CD4-positive, alpha-beta T cell treated with Interleukin-6 for 4 hours (primary cell): ENCODE data around the gene RPS6KA3.
A peak's percentile ranks its signal among the peaks of the same experiment; 100 is the strongest.
"Not testable (repeated sequence)": the region's sequence is repeated elsewhere in the genome, so short reads cannot be mapped to it uniquely, and the experiment has no call there.

Source experiments
- DNase-seq: peaks from one replicate; pipeline ENCODE4 v3.0.0-alpha.2; 2020; ENCODE audit warnings: mixed read lengths

The RPS6KA3 gene

DNA sequence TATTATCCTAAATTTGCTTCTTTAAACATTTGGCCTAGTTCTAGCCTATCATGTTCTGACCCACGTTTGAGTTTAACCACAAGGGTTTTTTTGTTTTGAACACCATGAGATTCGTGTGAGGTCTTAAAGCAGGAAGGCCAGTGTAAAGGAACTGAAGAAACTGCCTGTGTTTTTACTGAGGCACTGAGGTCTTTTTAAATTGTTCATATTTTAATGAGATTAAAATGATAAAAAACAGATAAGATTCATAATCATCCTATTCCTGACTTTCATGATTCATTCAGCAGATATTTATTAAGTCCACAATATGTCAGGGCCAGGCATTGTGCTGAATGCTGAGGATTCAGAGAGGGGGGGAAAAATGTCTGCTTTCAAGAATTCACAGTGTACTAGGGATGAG is 3.2 kb downstream of the RPS6KA3 start:
- DNase-seq = no peak

DNA sequence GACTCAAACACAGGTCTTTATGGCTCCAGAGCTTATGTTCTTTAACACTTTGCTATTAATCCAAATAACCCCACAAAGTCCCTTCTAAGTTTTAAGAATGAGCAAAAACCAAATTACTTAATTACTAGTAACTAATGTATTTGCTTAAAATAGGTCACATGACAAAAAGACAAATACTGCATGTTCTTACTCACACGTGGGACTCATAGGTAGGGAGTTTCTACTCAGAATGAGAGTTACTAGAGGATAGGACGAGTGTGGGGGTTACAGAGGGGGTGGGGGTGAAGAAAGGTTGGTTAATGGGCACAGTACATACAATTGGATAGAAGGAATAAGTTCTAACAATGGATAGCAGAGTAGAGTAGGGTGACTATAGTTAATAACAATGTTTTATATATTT is 5.8 kb downstream of the RPS6KA3 start:
- no peak for DNase-seq

DNA sequence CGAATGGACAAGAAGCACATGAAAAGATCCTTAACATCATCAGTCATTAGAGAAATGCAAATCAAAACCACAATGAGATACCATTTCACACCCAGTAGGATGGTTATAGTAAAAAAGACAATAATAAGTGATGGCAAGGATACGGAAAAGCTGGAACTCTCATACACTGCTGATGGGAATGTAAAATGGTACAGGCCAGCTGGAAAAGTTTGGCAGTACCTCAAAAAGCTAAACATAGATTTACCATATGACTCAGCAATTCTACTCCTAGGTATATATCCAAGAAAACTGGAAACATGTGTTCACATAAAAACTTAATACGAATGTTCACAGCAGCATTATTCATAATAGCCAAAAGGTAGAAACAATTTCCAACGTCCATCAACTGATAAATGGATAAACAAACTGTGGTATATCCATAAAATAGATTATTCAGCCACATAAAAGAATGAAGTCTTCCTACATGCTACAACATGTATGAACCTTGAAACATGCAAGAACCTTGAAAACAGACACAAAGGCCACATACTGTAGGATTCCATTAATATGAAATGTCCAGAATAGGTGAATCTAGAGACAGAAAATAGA is 11.9 kb downstream of the RPS6KA3 start:
- no peak for DNase-seq

DNA sequence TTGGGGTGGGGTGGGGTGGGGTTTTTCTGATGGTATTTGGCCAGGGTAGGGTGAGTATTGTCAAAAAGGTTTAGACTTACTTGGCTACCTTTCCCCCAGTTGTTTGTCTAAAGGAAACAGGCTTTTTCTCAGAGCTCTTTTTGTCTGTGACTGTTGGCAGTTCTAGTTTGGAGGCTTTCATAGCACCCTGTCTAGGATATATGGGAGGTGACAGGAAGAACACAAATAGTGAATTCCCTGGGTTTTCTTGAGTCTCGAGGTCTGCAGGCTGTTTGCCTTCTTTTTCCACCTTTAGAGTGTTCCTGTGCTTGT is 13.5 kb downstream of the RPS6KA3 start:
- DNase-seq = no peak

DNA sequence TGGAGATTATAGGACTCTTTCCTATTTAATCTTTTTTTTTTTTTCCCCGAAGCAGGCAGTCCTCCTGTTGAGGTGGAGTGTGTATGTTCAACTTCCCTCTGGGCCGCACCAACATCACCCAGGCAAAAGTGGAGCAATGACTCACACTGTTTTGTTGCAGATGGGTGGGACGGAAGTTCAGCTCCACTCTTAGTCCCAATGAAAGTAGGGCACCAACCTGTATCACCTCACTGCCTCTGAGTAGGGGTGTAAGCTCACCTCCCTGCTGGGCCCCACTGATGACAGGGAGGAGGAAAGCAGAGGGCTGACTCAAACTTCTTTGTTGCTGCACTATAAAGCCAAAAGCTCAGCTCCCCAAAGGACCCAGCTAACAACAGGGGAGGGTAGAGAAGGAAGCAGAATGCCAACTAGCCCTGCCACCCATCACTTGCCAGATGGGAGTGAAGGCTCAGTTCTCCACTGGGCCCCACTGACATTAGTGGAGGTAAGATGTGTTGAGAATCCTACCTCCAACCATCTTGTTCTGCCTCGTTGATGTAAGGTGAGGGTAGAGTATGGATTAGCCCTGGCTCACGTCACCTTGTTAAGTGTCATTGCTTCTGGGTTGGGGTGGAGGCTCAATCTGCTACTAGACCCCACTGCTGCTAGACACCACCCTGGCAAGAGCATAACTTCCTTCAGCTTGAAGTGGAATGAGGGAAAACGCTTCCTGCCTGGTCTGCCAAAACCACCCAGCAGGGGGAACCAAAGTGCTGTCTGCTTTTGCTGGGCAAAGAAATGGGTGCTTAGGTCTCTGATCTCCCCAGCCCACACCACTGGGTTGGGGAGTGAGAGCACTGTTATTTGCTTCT is 14.1 kb downstream of the RPS6KA3 start:
- peak; percentile 79 for DNase-seq

DNA sequence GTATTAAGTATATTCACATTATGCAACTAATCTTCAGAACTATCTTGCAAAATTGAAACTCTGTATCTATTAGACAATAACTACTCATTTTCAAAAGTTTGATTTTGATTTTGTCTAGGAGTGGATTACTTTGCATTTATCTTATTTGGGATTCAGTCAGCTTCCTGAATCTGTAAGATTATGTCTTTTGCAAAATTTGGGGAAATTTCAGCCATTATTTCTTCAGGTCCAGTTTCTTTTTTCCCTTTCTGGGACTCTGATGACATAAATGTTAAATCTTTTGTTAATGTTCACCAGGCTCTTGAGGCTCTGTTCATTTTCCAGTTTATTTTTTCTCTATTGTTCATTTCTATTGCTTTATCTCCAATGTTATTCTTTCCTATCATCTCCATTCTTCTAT is 15.0 kb downstream of the RPS6KA3 start:
- no peak for DNase-seq

DNA sequence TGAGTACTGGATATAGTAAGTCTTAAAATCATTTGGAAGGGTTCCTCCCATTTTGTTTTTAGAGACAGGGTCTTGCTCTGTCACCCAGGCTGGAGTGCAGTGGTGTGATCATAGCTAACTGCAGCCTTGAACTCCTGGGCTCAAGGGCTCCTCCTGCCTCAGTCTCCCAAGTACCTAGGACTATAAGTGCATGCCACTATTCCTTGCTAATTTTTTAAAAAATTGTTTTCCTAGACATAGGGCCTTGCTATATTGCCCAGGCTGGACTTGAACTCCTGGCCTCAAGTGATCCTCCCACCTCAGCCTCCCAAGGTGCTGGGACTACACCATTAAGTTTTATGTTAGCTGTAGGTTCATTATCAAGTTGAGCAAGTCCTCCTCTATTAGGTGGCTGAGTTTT is 16.6 kb downstream of the RPS6KA3 start:
- not testable (repeated sequence) for DNase-seq

DNA sequence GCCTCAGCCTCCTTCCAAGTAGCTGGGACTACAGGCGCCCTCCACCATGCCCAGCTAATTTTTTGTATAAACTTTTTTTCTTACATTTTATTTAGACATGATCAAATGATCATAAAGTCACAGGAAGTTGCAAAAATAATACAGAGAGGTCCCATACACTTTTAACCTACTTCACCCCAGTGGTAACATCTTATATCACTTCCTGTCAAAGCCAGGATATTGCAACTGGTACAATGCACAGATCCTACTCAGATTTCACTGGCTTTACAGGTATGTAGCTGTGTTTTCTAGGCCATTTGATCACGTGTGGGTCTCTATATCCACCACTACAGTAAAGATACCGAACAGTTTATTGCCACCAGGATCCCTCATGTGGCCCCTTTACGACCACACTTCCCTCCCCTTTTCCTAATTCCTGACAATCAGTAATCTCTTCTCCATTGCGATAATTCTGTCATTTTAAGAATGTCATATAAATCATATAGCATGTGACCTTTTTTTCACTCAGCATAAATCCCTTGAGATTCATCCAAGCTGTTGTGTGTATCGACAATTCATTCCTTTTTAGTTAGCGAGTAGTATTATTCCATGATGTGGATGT is 18.0 kb downstream of the RPS6KA3 start:
- no peak for DNase-seq

DNA sequence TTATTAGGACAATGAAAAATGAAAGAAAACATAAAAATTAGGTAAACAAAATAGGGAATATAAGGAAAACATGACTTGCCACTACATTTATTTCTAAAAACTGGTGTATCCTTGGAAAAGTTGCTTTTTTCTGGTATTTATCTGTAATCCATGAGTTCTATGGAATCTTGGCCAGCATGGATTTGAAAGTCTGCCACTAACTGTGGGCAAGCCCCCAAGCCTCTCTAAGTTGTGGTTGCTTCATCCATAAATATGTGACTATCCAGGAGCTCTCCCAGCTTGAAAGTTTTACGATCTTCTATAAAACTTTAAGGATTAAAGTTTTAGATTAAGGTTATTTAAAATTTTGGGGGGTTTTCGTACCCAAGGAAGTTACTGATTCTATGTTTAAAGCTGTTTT is 21.8 kb downstream of the RPS6KA3 start:
- no peak for DNase-seq

DNA sequence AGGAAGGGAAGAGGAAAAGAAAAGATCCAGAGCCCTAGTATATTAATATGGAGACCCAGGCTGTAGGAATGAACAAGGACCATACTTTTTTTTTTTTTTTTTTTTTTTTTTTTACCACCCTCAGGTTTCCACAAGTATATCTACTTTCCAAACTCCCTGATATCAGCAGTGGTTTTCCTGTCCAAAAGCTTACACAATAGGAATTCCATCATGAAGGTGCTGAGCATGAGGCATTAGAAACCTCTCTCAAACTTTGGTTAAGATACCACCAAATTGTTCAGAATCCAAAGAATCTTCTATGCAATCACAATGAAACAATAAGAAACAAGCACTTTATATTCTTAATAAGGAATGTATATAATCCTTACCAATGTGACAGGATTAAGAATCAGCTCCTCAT is 26.5 kb downstream of the RPS6KA3 start:
- DNase-seq = no peak

DNA sequence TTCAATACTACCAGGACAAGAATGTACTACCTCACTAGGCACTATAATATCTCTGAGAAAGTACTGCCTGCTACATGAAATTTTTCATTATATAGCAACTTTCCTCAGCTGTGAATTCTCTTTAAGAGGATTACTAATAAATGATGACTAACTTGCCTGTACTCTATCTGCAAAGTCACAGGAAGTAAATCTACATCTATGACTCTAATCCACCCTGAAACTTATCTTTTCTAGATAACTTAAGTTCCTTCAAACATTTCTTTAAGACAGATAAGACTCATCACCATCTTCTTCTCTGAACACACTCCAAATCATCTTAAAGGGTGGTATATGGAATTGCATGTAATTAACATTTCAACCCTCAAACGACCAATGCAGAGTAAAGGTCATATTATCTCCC is 28.8 kb downstream of the RPS6KA3 start:
- no peak for DNase-seq

DNA sequence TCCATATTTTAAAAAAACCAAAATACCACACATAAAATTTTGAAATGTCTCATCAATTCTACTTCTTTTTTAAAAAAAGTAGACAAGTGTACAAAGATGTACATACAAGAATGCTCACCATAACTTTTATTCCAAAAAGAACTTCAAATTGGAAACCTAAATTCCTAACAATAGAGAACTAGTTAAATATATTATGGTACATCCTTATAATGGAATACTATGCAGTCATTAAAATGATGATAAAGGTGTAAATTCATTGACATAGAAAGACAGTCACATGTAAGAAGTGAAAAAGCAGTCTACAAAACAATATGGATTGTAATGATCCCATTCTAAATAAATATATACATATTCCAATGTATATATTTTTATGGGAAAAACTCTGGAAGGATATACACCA is 31.0 kb downstream of the RPS6KA3 start:
- DNase-seq = no peak

DNA sequence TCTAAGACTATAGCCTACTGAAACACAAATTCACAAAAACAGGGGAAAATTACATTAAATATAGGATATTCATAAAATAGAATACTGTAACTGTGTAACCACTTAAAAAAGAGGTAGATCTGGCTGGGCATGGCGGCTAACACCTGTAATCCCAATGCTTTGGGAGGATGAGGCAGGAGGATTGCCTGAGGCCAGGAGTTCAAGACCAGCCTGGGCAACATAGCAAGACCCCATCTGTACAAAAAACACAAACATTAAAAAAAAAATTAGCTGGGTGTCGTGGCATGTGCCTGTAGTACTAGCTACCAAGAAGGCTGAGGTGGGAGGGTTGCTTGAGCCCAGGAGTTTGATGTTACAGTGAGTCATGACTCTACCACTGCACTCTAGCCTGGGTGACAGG is 33.4 kb downstream of the RPS6KA3 start:
- no peak for DNase-seq

DNA sequence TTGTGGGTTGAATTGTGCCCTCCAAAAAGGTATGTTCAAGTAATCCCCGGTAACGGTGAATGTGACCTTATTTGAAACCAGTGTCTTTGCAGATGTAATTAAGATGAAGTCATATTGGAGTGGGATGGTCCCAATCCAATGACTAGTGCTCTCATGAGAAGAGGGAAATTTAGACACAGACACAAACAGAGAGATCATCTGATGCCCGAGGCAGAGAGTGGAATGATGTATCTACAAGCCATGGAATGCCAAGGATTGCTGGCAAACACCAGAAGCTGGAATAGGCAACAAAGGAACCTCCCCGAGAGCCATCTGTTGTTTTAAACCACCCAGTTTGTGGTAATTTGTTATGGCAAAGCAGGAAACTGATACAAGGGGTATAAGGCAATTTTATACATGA is 35.1 kb downstream of the RPS6KA3 start:
- DNase-seq = no peak

DNA sequence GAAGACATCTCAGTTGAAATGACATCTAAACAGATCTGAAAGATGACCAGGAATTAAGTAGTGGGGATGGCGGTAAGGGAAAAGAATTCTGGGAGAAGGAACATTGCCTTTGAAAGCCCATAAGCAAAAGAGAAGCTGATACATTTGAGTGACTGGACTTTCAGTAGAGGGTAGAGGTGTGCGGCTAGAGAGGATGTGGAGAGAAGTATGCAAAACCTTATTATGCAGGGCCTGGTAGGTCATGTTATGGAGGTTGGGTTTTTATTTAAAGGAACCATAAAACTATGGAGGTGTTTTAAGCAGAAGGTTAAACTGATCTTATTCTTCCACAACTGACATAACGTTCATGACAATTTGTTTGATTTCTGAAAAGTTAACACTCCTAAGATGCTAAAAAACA is 36.3 kb downstream of the RPS6KA3 start:
- DNase-seq = no peak

DNA sequence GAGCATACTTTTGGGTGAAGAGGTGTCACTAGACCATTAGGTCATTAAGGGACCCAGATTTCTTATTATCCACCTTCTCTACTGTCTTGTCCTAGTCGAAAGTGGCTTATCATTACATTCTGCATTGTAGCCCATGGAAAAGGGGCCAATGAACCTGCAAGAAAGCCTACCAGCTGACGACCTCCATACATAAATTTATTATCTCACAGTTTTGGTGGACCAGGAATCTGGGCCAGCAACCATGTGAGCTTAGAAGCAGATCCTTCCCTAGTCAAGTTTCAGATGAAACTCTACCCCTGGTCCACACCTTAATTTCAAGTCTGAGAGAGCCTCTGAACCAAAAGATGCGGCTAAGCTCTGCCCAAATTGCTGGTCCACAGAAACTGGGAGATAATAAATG is 37.6 kb downstream of the RPS6KA3 start:
- DNase-seq = no peak

DNA sequence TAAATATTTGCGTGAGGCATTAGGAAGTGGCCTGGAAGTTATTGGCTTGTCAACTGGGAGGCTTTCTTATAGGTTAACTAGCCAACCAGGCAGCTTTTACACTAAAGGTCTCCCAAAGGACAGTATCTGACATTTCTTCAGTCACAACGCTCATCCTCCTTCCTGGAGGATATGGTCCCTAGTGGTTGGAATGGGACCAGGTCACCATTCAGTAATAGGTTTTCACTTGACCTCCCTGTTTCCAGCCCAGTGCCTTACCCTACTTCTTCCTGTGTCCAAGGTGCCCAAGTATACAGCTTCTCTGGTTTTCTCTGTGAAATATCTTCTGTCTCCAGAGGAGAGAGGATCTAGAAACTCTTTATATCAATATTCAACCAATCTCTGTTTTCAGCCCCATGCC is 38.5 kb downstream of the RPS6KA3 start:
- no peak for DNase-seq

DNA sequence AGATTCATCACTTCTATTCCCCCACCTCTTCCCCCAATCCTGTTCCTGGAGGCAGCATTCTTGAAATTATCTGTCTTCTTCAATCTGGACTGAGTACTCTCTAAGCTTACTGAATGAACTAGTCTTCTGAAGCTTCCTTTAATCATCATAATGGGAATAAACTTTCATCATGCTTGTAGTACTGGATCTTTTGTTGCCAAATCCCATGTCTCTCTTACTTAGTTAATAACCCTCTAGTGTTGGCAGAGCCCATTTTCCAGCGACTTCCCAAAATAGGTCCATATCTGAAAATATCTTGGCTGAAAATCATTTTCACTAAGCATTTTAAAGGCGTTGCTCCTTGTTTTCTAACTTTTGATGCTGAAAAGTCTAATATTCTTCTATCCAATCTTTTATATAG is 39.6 kb downstream of the RPS6KA3 start:
- no peak for DNase-seq

DNA sequence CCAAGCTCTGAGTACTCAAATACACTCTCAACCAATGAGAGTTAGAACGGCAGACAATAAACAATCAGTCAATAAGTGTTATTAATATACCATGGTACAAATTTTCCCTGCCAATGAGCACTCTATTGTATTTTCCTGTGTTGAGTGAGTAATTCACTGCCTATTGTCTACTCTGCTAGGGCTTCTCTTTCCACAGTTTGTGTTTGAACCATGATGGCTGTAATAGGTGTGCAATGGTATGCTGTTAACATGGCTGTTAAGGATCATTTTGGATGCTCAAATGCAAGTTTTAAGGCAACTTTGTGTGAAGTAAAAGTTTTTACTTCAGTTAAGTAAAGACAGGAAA is 41.2 kb downstream of the RPS6KA3 start:
- DNase-seq = no peak

DNA sequence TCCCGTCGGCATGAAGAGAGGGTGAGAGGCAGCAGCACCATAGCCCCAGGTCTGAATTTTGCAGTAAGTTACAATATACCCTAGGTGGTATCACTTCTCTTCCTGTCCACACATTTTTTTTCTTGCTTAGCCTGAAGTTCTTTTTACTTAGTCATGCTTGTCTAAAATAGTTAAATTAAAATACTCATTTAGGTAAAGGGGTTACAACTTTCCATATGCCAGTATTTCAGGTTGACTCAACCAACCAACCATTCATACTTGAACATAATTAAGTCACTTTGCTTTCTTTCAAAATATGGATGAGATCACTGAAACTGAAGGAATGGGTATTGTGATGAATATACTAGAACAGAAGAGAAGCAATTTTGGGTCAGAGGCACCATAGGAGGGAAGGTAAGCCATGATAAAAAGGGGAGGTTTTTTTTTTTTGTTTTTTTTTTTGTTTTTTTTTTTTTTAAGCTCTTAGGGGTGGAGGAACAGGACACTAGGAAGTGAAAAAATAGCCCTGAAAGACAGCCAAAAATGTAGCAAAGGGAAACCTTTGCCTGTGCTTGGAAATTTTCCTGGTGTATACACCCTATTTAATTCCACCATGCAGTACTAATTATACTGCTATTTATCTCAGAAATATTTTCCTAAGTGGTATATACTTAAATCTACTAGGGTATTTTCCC is 41.8 kb downstream of the RPS6KA3 start:
- no peak for DNase-seq

DNA sequence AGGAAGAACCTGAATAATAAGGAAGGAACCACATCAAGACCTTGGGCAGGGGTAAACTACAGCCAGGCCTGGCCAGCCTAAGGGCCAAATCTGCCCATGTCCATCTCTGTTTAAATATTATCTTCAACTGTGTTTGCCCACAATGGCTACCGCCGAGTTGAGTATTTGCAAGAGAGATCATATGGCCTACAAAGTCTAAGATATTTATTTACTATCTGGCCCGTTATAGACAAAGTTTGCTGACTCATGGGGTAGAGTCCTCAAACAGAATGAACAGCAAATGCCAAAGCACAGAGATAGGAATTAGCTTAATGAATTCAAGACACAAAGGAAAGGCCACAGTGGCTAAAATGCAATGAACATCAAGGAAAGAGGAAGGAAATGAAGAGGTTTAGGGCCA is 44.8 kb downstream of the RPS6KA3 start:
- no peak for DNase-seq

DNA sequence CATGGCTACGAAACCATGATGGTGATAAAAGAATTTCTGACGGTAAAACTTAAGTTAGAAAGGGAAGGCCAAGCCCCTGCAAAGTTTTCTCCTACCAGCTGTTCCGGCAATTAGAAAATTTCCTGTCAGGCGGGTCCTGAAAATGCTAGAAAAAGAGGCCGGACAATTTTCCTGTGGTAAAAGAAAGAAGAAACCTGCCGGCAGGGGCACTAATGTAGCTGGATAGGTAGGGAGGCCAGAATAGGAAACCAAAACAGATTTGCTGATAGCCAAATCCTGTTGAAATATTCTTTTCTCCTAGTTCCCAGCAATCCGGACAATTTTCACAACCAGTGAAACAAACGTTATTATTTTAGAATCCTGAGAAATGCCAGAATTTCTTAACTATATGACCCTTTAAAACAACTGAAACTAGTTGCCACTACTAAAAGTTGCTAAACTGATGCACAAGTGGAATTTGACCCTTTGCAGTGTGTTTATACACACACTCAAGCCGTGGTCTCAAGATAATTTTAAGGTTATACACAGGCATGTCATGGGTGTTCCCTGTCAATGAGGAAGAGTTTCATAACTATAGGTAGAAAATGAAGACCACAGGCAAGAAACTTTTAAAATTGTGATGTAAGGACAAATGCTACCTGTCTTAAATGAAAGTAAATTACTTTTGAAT is 47.7 kb downstream of the RPS6KA3 start:
- DNase-seq = no peak

DNA sequence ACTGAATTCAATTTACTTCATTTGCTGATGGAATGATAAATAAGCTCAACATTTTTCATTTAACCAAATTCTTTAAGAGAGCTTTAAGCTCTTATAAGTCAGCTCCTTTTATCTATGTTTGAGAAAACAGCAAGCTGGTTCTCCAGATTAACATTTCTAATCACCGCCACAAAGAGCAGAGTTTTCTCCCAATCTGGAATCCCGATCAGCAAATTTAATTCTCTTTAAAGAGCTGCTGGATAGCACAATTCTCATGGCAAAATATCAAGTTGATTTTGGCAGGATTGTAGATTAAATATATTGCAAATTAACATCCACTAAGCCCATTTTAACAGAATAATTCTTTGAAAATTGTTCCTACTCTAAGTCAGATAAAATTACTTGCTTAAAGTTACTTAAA is 48.8 kb downstream of the RPS6KA3 start:
- no peak for DNase-seq

DNA sequence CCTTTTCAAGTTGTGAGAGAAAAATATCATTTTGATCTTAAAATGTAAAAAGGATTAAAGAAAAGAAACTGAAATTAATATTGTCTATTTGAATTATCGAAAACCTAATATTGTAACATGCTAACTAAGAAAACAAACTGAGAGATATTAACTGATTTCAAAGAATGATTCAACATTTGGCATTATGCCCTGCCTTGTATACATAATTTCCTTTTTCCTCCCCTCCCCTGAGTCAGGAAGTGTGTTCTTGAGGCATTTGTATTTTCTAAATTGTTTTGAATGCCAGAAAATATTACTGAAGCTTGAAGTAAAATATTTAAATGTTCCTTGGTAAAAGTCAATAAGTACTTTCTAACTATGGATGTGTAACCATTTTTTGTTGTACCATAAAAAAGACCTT is 49.4 kb downstream of the RPS6KA3 start:
- no peak for DNase-seq
